H9 (cell line): ENCODE data around the gene ZBTB20. TPM values are rescaled to one million over a fixed set of nuclear protein-coding genes. Genes with fewer than 3 reads are reported as not detected.

Source experiments
- DNase-seq: peaks from one replicate; pipeline ENCODE4 v3.0.0-alpha.2; 2017
- H2AFZ ChIP-seq: one replicate; pipeline ENCODE4 v1.6.1; 2013; ENCODE audit warnings: mild to moderate bottlenecking, low read length, control low read depth, moderate library complexity
- H2AK5ac ChIP-seq: 2 replicates; pipeline ENCODE4 v1.6.1; 2013; ENCODE audit warnings: low read length, control low read depth, mixed read lengths; ENCODE audit not compliant: insufficient read length
- H2BK120ac ChIP-seq: one replicate; pipeline ENCODE4 v1.6.1; 2013; ENCODE audit warnings: low read depth, mild to moderate bottlenecking, low read length, control low read depth, inconsistent platforms; ENCODE audit not compliant: poor library complexity, severe bottlenecking
- H2BK12ac ChIP-seq: 2 replicates; pipeline ENCODE4 v1.6.1; 2013; ENCODE audit warnings: low read length, control low read depth, mixed read lengths, low read depth; ENCODE audit not compliant: insufficient read length
- H2BK15ac ChIP-seq: 2 replicates; pipeline ENCODE4 v1.6.1; 2013; ENCODE audit warnings: low read depth, low read length, control low read depth
- H2BK20ac ChIP-seq: one replicate; pipeline ENCODE4 v1.6.1; 2013; ENCODE audit warnings: low read depth, mild to moderate bottlenecking, low read length, control low read depth, inconsistent platforms; ENCODE audit not compliant: poor library complexity, severe bottlenecking
- H2BK5ac ChIP-seq: 2 replicates; pipeline ENCODE4 v1.6.1; 2013; ENCODE audit warnings: low read length, control low read depth, mixed read lengths; ENCODE audit not compliant: insufficient read length
- H3K14ac ChIP-seq: 2 replicates; pipeline ENCODE4 v1.6.1; 2013; ENCODE audit warnings: low read length, control low read depth; ENCODE audit not compliant: insufficient read depth
- H3K18ac ChIP-seq: 2 replicates; pipeline ENCODE4 v1.6.1; 2013; ENCODE audit warnings: low read depth, mild to moderate bottlenecking, mixed read lengths, low read length, control low read depth; ENCODE audit not compliant: insufficient read length
- H3K23ac ChIP-seq: 2 replicates; pipeline ENCODE4 v1.6.1; 2013; ENCODE audit warnings: low read length, control low read depth, mixed read lengths, low read depth; ENCODE audit not compliant: insufficient read length
- H3K23me2 ChIP-seq: 2 replicates; pipeline ENCODE4 v1.6.1; 2013; ENCODE audit warnings: low read depth, mild to moderate bottlenecking, mixed read lengths, low read length, control low read depth; ENCODE audit not compliant: insufficient read length, poor library complexity, severe bottlenecking
- H3K27ac ChIP-seq: 2 replicates; pipeline ENCODE4 v1.5.1; 2013; ENCODE audit warnings: low read length, control low read depth, mixed read lengths, low read depth; ENCODE audit not compliant: insufficient read length
- H3K27me3 ChIP-seq: 2 replicates; pipeline ENCODE4 v1.6.1; 2013; ENCODE audit warnings: low read length, control low read depth, inconsistent platforms; ENCODE audit not compliant: insufficient read depth
- H3K4ac ChIP-seq: 2 replicates; pipeline ENCODE4 v1.6.1; 2013; ENCODE audit warnings: low read depth, mild to moderate bottlenecking, control low read depth, inconsistent platforms, low read length, moderate library complexity
- H3K4me1 ChIP-seq: 2 replicates; pipeline ENCODE4 v1.6.1; 2013; ENCODE audit warnings: low read length, control low read depth, inconsistent platforms; ENCODE audit not compliant: insufficient read depth
- H3K4me2 ChIP-seq: 2 replicates; pipeline ENCODE4 v1.6.1; 2013; ENCODE audit warnings: low read length, control low read depth, mixed read lengths; ENCODE audit not compliant: insufficient read length, insufficient read depth
- H3K56ac ChIP-seq: 2 replicates; pipeline ENCODE4 v1.6.1; 2013; ENCODE audit warnings: low read depth, mild to moderate bottlenecking, mixed read lengths, low read length, control low read depth; ENCODE audit not compliant: insufficient read length
- H3K79me1 ChIP-seq: 2 replicates; pipeline ENCODE4 v1.6.1; 2013; ENCODE audit warnings: low read depth, mild to moderate bottlenecking, moderate library complexity, low read length, control low read depth, inconsistent platforms; ENCODE audit not compliant: insufficient read depth, poor library complexity, severe bottlenecking
- H3K79me2 ChIP-seq: 2 replicates; pipeline ENCODE4 v1.6.1; 2013; ENCODE audit warnings: low read length, control low read depth, inconsistent platforms; ENCODE audit not compliant: insufficient read depth
- H3K9ac ChIP-seq: 2 replicates; pipeline ENCODE4 v1.6.1; 2013; ENCODE audit warnings: low read length, control low read depth, mixed read lengths; ENCODE audit not compliant: insufficient read length; ENCODE audit errors: extremely low read depth
- H3K9me3 ChIP-seq: one replicate; pipeline ENCODE4 v1.6.1; 2013; ENCODE audit warnings: low read depth, low read length, inconsistent platforms; ENCODE audit not compliant: control insufficient read depth
- H3T11ph ChIP-seq: one replicate; pipeline ENCODE4 v1.6.1; 2013; ENCODE audit warnings: mild to moderate bottlenecking, low read length, control low read depth, inconsistent platforms
- H4K20me1 ChIP-seq: one replicate; pipeline ENCODE4 v1.6.1; 2013; ENCODE audit not compliant: control insufficient read depth, insufficient read length, insufficient read depth
- H4K5ac ChIP-seq: 2 replicates; pipeline ENCODE4 v1.6.1; 2013; ENCODE audit warnings: low read depth, mild to moderate bottlenecking, mixed read lengths, low read length, control low read depth; ENCODE audit not compliant: insufficient read length
- H4K8ac ChIP-seq: replicated peaks from 2 replicates; pipeline ENCODE4 v1.6.1; 2013; ENCODE audit warnings: low read length, control low read depth, mixed read lengths, low read depth; ENCODE audit not compliant: insufficient read length
- H4K91ac ChIP-seq: 2 replicates; pipeline ENCODE4 v1.6.1; 2013; ENCODE audit warnings: low read depth, mild to moderate bottlenecking, moderate library complexity, mixed read lengths, low read length, control low read depth; ENCODE audit not compliant: insufficient read length
- H3K27ac Mint-ChIP-seq, 3 experiments: 2 replicates in 2 of 3; 3 replicates in 1 of 3; pipeline ENCODE4 v1.8.0; 2020 to 2021; ENCODE audit warnings: mixed read lengths in 3 of 3, mild to moderate bottlenecking in 1 of 3, moderate library complexity in 1 of 3
- H3K27me3 Mint-ChIP-seq: 2 replicates; pipeline ENCODE4 v1.8.0; 2021; ENCODE audit warnings: low read depth, mild to moderate bottlenecking, moderate library complexity, mixed read lengths
- H3K36me3 Mint-ChIP-seq, 3 experiments: 2 replicates in 2 of 3; 3 replicates in 1 of 3; pipeline ENCODE4 v1.8.0; 2020 to 2021; ENCODE audit warnings: low read depth in 3 of 3, mixed read lengths in 3 of 3; ENCODE audit not compliant: insufficient read depth in 1 of 3
- H3K4me1 Mint-ChIP-seq, 2 experiments: 2 replicates each; pipeline ENCODE4 v1.8.0; 2020; ENCODE audit warnings: mixed read lengths in 2 of 2
- H3K4me3 Mint-ChIP-seq, 2 experiments: 2 replicates in 1 of 2; 3 replicates in 1 of 2; pipeline ENCODE4 v1.8.0; 2020 to 2021; ENCODE audit warnings: mild to moderate bottlenecking in 2 of 2, mixed read lengths in 2 of 2, moderate library complexity in 1 of 2
- H3K9me3 Mint-ChIP-seq, 2 experiments: 2 replicates in 1 of 2; 3 replicates in 1 of 2; pipeline ENCODE4 v1.8.0; 2020; ENCODE audit warnings: mild to moderate bottlenecking in 2 of 2, mixed read lengths in 2 of 2, moderate library complexity in 1 of 2
- WGBS: extraction: QIAGEN DNeasy Blood & Tissue Kit; methylation state at CpG from one replicate; pipeline ENCODE4 v1.1.7; 2013; ENCODE audit warnings: missing lambda C conversion rate, low lambda C conversion rate, mixed read lengths; ENCODE audit not compliant: insufficient read length; ENCODE audit errors: extremely low coverage; 5-methylcytosine and 5-hydroxymethylcytosine counted together
- total RNA-seq: library from RNA; stranded (reverse); gene quantifications from 2 replicates; pipeline ENCODE4 v1.2.1, GENCODE V29; 2021
- TF ChIP-seq, protein P1 (sequence below): fragments of 200-600 bp; sonication (generic); conservative IDR thresholded peaks from 3 replicates; pipeline ENCODE4 v1.8.0; 2021; ENCODE audit warnings: antibody characterized with exemption, mild to moderate bottlenecking

Gene ZBTB20
- total RNA-seq, 1 experiment from 2014 or later: 0.70 TPM

DNA sequence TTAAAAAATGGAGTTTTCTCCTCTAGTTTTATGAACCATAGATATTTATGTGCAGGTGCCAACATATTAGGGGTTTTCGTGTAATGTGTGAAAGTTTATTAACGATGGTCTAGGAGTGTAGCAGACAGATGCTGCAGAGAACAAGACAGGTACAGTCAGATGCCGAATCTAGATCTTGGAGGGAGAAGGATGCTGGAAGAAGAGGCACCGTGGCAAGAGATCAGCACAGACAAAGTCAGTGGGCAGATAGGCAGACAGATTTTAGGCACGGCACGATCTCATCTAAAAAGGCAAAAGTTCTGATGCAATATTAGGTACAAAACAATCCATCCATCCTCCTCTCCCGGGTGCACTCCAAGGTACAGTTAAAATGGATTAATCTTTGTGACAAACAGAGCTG lies 691.7 kb downstream of the ZBTB20 start:
- Histone ChIP-seq H4K20me1 (no peaks in the 10 kb centered on the region), H4K8ac (no peak overlapping the region), H3K4me2 (peak overlapping the region; percentile 95), H3K27me3 (no peaks in the 10 kb centered on the region), H2BK12ac (no peak overlapping the region), H3K9me3 (no peaks in the 10 kb centered on the region), H3K27ac (no peak overlapping the region), H3K56ac (no peak overlapping the region), H2BK15ac (no peak overlapping the region), H3K79me1 (no peaks in the 10 kb centered on the region), H3K4ac (no peak overlapping the region), H3K79me2 (no peaks in the 10 kb centered on the region), H3K4me1 (0 out of 2 replicates have a peak, but pooled peaks cover 3% of the 10 kb centered on the region), H4K5ac (no peak overlapping the region), H3T11ph (no peak overlapping the region), H2BK5ac (no peak overlapping the region), H2BK120ac (no peak overlapping the region), H4K91ac (no peak overlapping the region), H3K14ac (no peak overlapping the region), H2AK5ac (no peak overlapping the region), H2AFZ (no peak overlapping the region), H3K23me2 (peaks cover 11% of the 10 kb centered on the region), H3K23ac (no peak overlapping the region), H2BK20ac (no peak overlapping the region), H3K9ac (no peak overlapping the region), H3K18ac (no peak overlapping the region)
- H3K27ac Mint-ChIP-seq: no peak overlapping the region
- TF ChIP-seq, protein P1, sequence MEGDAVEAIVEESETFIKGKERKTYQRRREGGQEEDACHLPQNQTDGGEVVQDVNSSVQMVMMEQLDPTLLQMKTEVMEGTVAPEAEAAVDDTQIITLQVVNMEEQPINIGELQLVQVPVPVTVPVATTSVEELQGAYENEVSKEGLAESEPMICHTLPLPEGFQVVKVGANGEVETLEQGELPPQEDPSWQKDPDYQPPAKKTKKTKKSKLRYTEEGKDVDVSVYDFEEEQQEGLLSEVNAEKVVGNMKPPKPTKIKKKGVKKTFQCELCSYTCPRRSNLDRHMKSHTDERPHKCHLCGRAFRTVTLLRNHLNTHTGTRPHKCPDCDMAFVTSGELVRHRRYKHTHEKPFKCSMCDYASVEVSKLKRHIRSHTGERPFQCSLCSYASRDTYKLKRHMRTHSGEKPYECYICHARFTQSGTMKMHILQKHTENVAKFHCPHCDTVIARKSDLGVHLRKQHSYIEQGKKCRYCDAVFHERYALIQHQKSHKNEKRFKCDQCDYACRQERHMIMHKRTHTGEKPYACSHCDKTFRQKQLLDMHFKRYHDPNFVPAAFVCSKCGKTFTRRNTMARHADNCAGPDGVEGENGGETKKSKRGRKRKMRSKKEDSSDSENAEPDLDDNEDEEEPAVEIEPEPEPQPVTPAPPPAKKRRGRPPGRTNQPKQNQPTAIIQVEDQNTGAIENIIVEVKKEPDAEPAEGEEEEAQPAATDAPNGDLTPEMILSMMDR: no peak
- peaks cover 11 to 21% of the 10 kb centered on the region in 2 experiments for H3K4me1 Mint-ChIP-seq
- no peaks in the 10 kb centered on the region for H3K27me3 Mint-ChIP-seq
- WGBS: no CpG with 5 or more reads among the region's 7 CpGs
- no peaks in the 10 kb centered on the region for H3K36me3 Mint-ChIP-seq
- no peak for DNase-seq
- no peaks in the 10 kb centered on the region for H3K9me3 Mint-ChIP-seq
- no peak overlapping the region for H3K4me3 Mint-ChIP-seq
